Measurements from ENCODE around the gene C19orf12.

GRCh38 chr19:29714953-29715700 lies at the start of gene C19orf12:
- TF ChIP-seq GATA2 (IDR thresholded peaks at IDR 0.05; ENCODE audit: low read depth, low read length): no peak
- TF ChIP-seq GATA3 (IDR thresholded peaks at IDR 0.05; ENCODE audit: low read depth, low read length): no peak

Data from SH-SY5Y (cell line).